Activated T-cell treated with anti-CD3 and anti-CD28 coated beads, Interleukin-2, amount 50 U/mL, for 24 hours (primary cell): ENCODE data around the gene UBALD1.

ENCODE experiments used
- DNase-seq: peaks from one replicate; pipeline ENCODE4 v3.0.0-alpha.2; 2020
- H3K27ac Mint-ChIP-seq: 2 replicates; pipeline ENCODE4 v1.8.0; 2020; ENCODE audit warnings: mild to moderate bottlenecking, mixed read lengths
- H3K27me3 Mint-ChIP-seq: 2 replicates; pipeline ENCODE4 v1.8.0; 2020; ENCODE audit warnings: mixed read lengths
- H3K36me3 Mint-ChIP-seq: 2 replicates; pipeline ENCODE4 v1.8.0; 2020; ENCODE audit warnings: low read depth, mixed read lengths
- H3K4me1 Mint-ChIP-seq: 2 replicates; pipeline ENCODE4 v1.8.0; 2020; ENCODE audit warnings: low read depth, mixed read lengths
- H3K4me3 Mint-ChIP-seq: 2 replicates; pipeline ENCODE4 v1.8.0; 2020; ENCODE audit warnings: mild to moderate bottlenecking, moderate library complexity, mixed read lengths
- H3K9me3 Mint-ChIP-seq: 2 replicates; pipeline ENCODE4 v1.8.0; 2020; ENCODE audit warnings: mixed read lengths

UBALD1 gene

GRCh38 chr16:4633910-4634635 lies 19.4 kb upstream of the UBALD1 start:
- Mint-ChIP-seq H3K27ac (no peak overlapping the region), H3K4me3 (no peak overlapping the region), H3K27me3 (no peaks in the 10 kb centered on the region), H3K4me1 (peaks cover 17% of the 10 kb centered on the region), H3K9me3 (no peaks in the 10 kb centered on the region), H3K36me3 (peaks cover 51% of the 10 kb centered on the region)
- DNase-seq = no peak

DNA sequence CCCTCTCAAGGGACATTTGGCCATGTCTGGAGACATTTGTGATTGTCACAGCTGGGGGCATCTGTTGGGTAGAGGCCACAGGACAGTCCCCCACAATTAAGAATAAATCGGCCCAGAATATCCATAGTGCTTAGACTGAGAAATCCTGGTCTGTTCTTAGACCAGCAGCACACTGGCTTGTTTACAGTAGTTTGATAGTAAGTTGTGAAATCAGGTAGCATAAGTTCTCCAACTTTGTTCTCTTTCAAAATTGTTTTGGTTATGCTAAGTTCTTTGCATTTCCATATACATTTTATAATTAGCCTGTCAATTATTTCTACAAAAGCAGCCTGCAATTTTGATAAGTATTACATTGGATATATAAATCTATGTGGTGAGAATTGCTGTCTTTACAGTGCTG lies 16.8 kb upstream of the UBALD1 start:
- H3K27ac Mint-ChIP-seq = no peak overlapping the region
- DNase-seq = no peak

GRCh38 chr16:4628283-4628682 lies 13.6 kb upstream of the UBALD1 start:
- H3K4me1 Mint-ChIP-seq = peaks cover 45% of the 10 kb centered on the region
- H3K27ac Mint-ChIP-seq = peak overlapping the region; percentile 52
- no peak for DNase-seq
- H3K9me3 Mint-ChIP-seq = no peaks in the 10 kb centered on the region
- H3K27me3 Mint-ChIP-seq = no peaks in the 10 kb centered on the region
- peaks cover 41% of the 10 kb centered on the region for H3K36me3 Mint-ChIP-seq
- no peak overlapping the region for H3K4me3 Mint-ChIP-seq

More for the DNA sequence above, 16.8 kb upstream of the UBALD1 start:
- Mint-ChIP-seq H3K27me3 (no peaks in the 10 kb centered on the region), H3K4me1 (peaks cover 26% of the 10 kb centered on the region), H3K9me3 (no peaks in the 10 kb centered on the region), H3K36me3 (peaks cover 45% of the 10 kb centered on the region), H3K4me3 (no peak overlapping the region)

GRCh38 chr16:4626396-4626795 lies 11.7 kb upstream of the UBALD1 start:
- Mint-ChIP-seq H3K9me3 (no peaks in the 10 kb centered on the region), H3K27ac (peak overlapping the region; percentile 98), H3K4me1 (peaks cover 44% of the 10 kb centered on the region)

DNA sequence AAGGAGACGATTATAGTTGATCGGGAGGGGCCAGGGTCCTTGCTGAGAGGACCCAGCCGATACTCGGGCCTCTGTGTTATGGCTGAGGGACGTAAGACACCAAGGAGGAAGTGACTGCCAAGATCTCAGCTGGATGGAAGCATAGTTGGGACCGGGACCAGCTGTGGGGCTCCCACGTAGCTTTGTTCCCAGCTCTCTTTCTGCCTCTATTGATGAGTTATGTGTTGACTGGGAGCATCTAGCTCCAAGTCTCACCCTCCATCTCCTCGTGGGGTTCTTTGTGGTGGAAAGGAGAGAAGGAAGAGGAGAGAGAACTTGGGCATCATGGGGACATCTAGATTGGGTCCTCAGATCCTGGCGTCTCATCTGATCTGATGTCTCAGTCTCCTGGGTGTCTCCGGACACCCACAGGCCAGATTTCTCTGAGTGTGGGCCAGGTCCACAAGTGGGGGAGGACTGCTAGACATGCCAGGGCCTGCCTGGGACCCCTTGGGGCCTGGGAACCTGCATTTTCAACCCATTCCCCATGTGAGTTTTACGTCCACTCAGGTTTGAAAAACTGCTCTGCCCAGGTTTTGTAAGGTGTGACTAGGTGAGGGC lies 11.0 kb upstream of the UBALD1 start:
- DNase-seq = no peak
- Mint-ChIP-seq H3K36me3 (peaks cover 28% of the 10 kb centered on the region), H3K27ac (peak overlapping the region; percentile 98), H3K9me3 (no peaks in the 10 kb centered on the region), H3K4me3 (peak overlapping the region; percentile 99), H3K27me3 (no peaks in the 10 kb centered on the region), H3K4me1 (peaks cover 39% of the 10 kb centered on the region)

More at GRCh38 chr16:4626396-4626795, 11.7 kb upstream of the UBALD1 start:
- Mint-ChIP-seq H3K27me3 (no peaks in the 10 kb centered on the region), H3K4me3 (peak overlapping the region; percentile 99), H3K36me3 (peaks cover 35% of the 10 kb centered on the region)
- peak; percentile 31 for DNase-seq

- peak overlapping the region; percentile 98 for H3K27ac Mint-ChIP-seq
- H3K36me3 Mint-ChIP-seq = peaks cover 27% of the 10 kb centered on the region
- peak; percentile 80 for DNase-seq
- no peaks in the 10 kb centered on the region for H3K27me3 Mint-ChIP-seq
- H3K9me3 Mint-ChIP-seq = no peaks in the 10 kb centered on the region
- H3K4me3 Mint-ChIP-seq = peak overlapping the region; percentile 99
- H3K4me1 Mint-ChIP-seq = peaks cover 39% of the 10 kb centered on the region
Measured at GRCh38 chr16:4624827-4625559, 10.3 kb upstream of the UBALD1 start.

DNA sequence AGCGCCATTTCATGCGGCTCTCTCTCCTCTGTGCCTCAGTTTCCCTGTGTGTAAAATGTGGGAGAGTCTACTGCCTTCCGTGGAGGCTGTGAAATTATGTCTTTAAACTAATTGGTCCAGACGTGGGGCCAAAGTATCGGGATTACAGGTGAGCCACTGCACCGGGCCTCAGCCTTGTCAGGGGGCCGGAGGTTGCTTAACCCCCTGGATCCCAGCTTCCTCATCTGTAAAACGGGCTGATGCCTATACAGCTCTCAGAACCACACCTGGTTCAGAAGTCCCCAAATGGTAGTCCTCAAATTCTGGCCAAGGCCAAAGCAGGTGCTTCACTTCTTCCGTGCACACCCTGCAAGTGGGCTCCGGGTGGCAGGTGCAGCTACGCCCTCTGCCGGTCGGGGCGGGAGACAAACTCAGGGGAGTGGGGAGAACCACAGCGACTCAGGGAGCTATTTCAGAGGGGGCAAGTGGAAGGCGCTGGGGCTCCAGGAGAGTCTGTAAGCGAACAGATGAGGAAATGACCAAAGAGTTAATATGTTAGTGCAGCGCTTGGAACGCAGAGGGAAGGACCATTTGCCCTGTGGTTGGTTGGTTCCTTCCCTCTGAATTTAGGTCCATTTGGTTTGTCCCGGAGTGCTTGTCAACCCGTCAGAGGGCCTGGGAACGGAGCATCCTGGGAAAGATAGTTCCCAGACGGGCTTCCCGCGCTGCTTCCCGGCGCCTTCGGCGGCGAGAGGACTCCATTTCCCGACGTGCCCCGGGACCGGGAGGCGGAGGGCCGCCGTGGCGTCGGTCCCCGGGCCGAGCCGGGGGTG lies 9.5 kb upstream of the UBALD1 start, which contains the start of gene MGRN1:
Gene MGRN1 (plus strand): TSS at position 812 of the 812 bp plus-strand sequence. CDS start 135 bp downstream, outside the sequence.
- Mint-ChIP-seq H3K27ac (peak within 1 kb of the TSS; percentile 98), H3K9me3 (no peaks in the 10 kb centered on the region), H3K36me3 (peaks cover 24% of the 10 kb centered on the region), H3K4me1 (peaks cover 38% of the 10 kb centered on the region), H3K27me3 (no peaks in the 10 kb centered on the region), H3K4me3 (peak within 1 kb of the TSS; percentile 99)
- peak; percentile 93 for DNase-seq

DNA sequence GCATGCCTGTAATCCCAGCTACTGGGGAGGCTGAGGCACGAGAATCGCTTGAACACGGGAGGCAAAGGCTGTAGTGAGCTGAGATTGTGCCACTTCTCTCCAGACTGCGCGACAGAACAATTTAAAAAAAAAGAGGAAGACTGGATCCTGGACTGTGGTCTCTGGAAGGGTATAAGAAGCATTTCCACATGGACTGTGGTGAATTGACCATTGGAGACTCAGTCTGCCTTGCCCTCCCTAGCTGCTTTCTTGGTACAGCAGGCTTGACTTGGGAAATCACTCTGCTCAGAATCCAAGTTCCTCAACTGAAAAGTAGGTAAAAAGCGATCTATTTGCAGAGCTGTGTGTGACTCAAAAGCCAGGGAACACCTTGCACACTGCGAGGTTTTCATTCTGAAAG lies 8.9 kb upstream of the UBALD1 start:
- DNase-seq = no peak
- no peaks in the 10 kb centered on the region for H3K27me3 Mint-ChIP-seq
- no peaks in the 10 kb centered on the region for H3K9me3 Mint-ChIP-seq
- peaks cover 23% of the 10 kb centered on the region for H3K36me3 Mint-ChIP-seq
- peak overlapping the region; percentile 99 for H3K4me3 Mint-ChIP-seq
- peak overlapping the region; percentile 97 for H3K27ac Mint-ChIP-seq
- H3K4me1 Mint-ChIP-seq = peaks cover 35% of the 10 kb centered on the region

- Mint-ChIP-seq H3K27me3 (no peaks in the 10 kb centered on the region), H3K36me3 (peaks cover 5% of the 10 kb centered on the region), H3K4me3 (no peak overlapping the region), H3K27ac (no peak overlapping the region), H3K9me3 (no peaks in the 10 kb centered on the region), H3K4me1 (peaks cover 39% of the 10 kb centered on the region)
- no peak for DNase-seq
Measured at GRCh38 chr16:4618645-4619418, 4.1 kb upstream of the UBALD1 start.

DNA sequence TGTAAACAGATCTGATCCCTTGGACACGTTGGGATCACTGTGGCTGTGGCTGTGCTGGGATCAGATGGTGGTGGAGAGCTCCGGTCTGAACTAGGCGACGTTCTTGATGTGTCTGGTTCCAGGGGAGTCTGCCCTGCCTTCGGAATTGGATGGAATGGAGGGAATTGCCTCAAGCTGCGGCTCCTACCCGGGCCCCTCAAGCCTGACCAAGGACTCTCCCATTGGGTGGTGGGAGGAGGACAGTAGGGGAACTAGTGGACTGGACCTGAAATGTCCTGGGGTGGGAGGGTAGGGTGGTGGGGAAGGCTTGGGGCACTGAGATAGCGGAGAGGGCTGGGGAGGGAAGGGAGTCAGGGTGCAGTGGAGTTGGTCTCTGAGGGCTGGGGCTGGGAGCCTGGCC lies 3.2 kb upstream of the UBALD1 start:
- peak overlapping the region; percentile 20 for H3K4me3 Mint-ChIP-seq
- H3K27me3 Mint-ChIP-seq = no peaks in the 10 kb centered on the region

GRCh38 chr16:4616047-4616811 lies 1.5 kb upstream of the UBALD1 start:
- Mint-ChIP-seq H3K27ac (peak overlapping the region; percentile 99), H3K4me3 (peak overlapping the region; percentile 91), H3K4me1 (peaks cover 49% of the 10 kb centered on the region), H3K9me3 (no peaks in the 10 kb centered on the region), H3K36me3 (peaks cover 5% of the 10 kb centered on the region), H3K27me3 (no peaks in the 10 kb centered on the region)
- DNase-seq = peak; percentile 97

More for the DNA sequence above, 3.2 kb upstream of the UBALD1 start:
- Mint-ChIP-seq H3K27ac (peak overlapping the region; percentile 40), H3K36me3 (peaks cover 5% of the 10 kb centered on the region), H3K9me3 (no peaks in the 10 kb centered on the region), H3K4me1 (peaks cover 44% of the 10 kb centered on the region)
- DNase-seq = no peak

GRCh38 chr16:4615384-4616046 lies 827 bp upstream of the UBALD1 start:
- Mint-ChIP-seq H3K27ac (peak overlapping the region; percentile 97), H3K4me1 (peaks cover 50% of the 10 kb centered on the region), H3K36me3 (peaks cover 5% of the 10 kb centered on the region)

More at GRCh38 chr16:4615384-4616046, 827 bp upstream of the UBALD1 start:
- Mint-ChIP-seq H3K4me3 (peak overlapping the region; percentile 89), H3K9me3 (no peaks in the 10 kb centered on the region), H3K27me3 (no peaks in the 10 kb centered on the region)
- no peak for DNase-seq
